GM19239 (cell line): ENCODE data around the gene APBA1.
"Not testable (repeated sequence)": the region's sequence is repeated elsewhere in the genome, so short reads cannot be mapped to it uniquely, and the experiment has no call there.

Experiments
- DNase-seq: peaks from one replicate; pipeline ENCODE4 v3.0.0; 2011; ENCODE audit warnings: low spot score; ENCODE audit not compliant: insufficient read length
- FAIRE-seq: peaks from 2 replicates; lab custom pipeline; 2011; peaks lifted over from hg19 to GRCh38; lab: Jason Lieb, UNC

APBA1 gene

DNA sequence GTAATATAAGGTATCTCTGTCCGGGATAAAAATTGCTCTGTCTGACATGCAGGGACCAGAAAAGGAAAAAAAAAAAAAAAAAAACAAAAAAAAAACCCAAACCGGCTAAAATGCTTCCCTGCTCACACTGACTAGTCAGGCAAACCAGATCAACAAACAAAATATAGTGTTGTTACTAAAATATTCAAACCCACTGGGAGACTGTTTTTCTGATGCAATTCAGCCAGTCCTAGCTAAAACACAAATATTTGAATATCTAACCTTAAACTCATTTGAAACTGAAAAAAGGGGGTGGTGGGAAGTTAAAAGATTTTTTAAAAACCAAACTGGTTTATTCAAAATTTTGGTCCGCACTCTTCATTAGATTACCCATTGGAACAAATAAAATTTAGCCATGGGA lies 61.0 kb downstream of the APBA1 start:
- DNase-seq (no peak), FAIRE-seq (no peak)

DNA sequence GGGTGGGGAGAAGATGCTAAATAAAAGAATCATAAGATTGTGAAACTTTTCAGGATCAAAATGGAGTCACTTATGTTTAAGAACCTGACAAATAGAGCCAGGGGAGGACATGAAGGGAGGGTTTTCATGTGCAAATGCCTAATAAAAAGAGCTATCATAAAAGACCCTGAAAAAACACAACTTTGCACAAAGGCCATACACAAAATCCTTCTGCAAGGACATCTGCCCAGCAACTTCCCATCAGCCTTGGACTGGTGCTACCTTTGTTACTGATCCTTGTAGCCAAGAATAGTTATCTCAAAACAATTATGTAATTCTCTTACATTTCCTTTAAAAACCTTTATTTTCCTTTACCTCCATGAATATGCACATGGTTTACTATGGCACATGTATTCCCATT lies 63.0 kb downstream of the APBA1 start:
- no peak for FAIRE-seq
- DNase-seq, result no peak

DNA sequence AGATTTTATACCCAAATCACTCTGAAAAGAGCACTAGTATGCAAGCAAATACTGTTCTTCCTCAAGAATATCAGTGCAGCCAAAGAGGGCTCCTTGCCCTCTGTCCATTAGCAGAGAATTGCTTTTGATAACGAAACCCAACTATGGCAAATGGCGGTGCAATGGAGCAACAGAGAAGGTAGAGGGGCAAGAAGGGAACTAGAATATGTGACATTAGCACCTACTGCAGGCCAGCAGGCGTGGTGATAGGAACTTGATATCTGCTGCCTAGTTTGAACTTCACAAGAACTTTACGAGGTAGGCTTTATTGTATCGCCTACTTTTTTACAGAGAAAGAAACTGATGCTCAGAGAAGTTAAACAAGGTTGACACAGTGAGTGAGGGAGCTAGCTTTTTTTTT lies 66.1 kb downstream of the APBA1 start:
- FAIRE-seq (no peak), DNase-seq (no peak)

- DNase-seq, result no peak
- FAIRE-seq, result no peak
Measured at GRCh38 chr9:69605406-69605805, 66.8 kb downstream of the APBA1 start.

DNA sequence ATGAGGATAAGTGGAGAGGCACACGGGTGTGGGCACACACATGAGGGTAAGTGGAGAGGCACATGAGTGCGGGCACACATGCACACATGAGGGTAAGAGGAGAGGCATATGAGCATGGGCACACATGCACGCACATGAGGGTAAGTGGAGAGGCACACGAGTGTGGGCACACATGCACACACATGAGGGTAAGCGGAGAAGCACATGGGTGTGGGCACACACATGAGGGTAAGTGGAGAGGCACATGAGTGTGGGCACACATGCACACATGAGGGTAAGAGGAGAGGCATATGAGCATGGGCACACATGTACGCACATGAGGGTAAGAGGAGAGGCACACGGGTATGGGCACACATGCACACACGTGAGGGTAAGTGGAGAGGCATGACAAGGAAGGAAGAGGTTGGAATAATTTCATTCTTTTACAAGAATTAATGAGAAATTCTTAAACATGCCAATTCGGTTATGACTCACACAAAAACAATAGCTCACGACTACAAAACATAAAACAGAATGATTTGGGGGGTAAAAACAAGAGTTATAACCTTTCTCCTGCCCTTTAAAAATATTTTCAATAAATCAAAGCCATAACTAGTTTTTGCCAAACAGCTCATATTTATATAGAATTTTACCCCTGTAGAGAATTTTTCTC lies 67.5 kb downstream of the APBA1 start:
- no peak for FAIRE-seq
- DNase-seq, result no peak

- DNase-seq (no peak), FAIRE-seq (no peak)
Measured at GRCh38 chr9:69603656-69604055, 68.5 kb downstream of the APBA1 start.

- FAIRE-seq (no peak), DNase-seq (no peak)
Measured at GRCh38 chr9:69602773-69603172, 69.4 kb downstream of the APBA1 start.

- DNase-seq, result no peak
- FAIRE-seq, result no peak
Measured at GRCh38 chr9:69601698-69602097, 70.5 kb downstream of the APBA1 start.

DNA sequence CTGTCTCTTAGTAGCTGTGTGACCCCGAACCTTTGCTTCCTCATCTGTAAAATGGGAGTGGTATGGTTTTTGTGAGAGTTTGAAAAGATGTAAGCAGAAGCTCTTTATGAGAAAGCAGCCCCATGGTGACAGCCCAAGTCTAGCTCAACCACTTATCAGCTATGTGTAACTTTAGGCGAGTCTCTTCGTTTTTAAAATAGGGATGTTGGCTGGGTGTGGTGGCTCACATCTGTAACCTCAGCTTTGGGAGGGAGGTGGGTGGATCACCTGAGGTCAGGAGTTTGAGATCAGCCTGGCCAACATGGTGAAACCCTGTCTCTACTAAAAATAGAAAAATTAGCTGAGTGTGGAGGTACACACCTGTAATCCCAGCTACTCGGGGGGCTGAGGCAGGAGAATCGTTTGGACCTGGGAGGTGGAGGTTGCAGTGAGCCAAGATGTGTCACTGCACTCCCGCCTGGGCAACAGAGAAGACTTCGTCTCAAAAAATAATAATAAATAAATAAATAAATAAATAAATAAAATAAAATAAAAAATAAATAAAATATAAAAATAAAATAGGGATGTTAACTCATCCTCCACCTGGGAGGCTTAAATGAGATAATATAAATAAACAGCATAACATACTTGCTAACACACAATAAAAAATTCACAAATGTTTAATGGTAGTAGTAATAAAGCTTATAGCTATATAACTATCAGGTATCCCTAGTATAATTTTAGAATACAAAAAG lies 71.7 kb downstream of the APBA1 start:
- FAIRE-seq (no peak), DNase-seq (no peak)

GRCh38 chr9:69599232-69599971 lies 72.8 kb downstream of the APBA1 start:
- no peak for FAIRE-seq
- no peak for DNase-seq

DNA sequence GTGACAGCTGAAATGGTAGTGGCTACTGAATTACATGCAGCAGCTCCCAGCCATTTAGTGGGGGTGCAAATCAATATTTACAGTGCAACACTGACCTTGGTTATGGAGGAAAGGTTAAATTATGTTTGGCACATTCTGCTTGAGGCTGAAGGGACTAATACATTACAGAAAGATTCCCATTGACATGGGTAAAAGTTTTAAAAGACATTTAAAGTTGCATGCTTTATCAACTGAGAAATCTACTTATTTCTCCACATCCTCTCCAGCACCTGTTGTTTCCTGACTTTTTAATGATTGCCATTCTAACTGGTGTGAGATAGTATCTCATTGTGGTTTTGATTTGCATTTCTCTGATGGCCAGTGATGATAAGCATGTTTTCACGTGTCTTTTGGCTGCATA lies 75.3 kb downstream of the APBA1 start:
- not testable (repeated sequence) for DNase-seq, FAIRE-seq

GRCh38 chr9:69594180-69594579 lies 78.0 kb downstream of the APBA1 start:
- no peak for FAIRE-seq
- DNase-seq, result no peak

- no peak for DNase-seq
- no peak for FAIRE-seq
Measured at GRCh38 chr9:69593756-69594155, 78.4 kb downstream of the APBA1 start.

DNA sequence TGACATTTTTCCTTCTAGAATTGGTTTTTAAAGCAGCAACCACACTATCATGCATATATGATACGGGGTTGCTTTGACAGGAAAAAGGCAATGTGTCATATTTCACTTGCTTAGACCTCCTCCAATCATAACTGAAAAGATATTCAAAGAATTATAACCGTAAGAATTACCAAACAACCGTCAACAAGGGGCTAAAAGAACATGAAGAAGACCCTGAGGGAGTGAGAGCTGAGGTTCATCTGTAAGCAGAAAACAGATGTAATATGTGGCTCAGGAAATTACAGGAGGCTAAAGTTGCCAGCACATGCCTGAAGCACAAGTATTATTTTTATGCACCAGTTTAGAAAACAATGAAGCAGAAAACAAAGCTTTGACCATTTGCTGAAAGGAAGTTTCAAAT lies 78.9 kb downstream of the APBA1 start:
- DNase-seq, result no peak
- no peak for FAIRE-seq

DNA sequence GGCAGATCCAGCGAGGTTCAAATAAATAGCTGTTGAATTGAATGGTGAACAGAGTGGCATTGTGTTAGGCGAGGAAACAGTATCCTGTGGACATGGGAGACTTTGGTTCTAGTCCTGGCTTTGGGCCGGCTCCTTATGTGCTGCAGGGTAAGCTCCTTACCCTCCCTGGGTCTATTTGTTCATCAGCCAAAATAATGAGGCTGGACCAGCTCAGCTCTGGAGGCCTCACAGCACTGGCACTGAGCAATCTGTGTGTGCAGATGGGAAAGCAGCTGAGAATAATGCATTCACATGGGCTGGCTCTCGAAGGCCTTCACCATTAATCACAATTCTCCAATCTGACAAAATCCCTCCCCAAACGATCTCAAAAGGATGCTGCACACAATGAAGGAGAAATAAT lies 81.9 kb downstream of the APBA1 start:
- no peak for DNase-seq
- FAIRE-seq, result no peak

- FAIRE-seq, result no peak
- no peak for DNase-seq
Measured at GRCh38 chr9:69589156-69589555, 83.0 kb downstream of the APBA1 start.

DNA sequence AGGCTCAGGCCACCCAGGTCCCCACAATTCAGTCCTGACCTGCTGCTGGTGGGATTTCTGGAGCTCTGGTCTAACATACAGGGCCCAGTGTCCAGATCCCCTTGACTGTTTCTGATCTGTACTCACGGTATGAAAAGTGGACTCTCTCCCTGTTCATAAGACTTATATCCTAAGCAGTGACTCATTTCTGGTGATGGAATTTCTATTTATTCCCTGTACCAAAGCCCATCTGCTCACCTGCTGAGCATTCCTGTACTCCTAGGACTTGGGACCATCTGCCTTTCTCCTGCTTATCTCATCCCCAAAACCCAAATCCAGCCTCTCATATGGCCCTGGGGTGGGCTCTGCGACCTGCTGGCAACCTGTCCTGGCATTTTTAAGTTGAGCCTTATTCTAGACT lies 86.6 kb downstream of the APBA1 start:
- no peak for FAIRE-seq
- DNase-seq, result no peak

DNA sequence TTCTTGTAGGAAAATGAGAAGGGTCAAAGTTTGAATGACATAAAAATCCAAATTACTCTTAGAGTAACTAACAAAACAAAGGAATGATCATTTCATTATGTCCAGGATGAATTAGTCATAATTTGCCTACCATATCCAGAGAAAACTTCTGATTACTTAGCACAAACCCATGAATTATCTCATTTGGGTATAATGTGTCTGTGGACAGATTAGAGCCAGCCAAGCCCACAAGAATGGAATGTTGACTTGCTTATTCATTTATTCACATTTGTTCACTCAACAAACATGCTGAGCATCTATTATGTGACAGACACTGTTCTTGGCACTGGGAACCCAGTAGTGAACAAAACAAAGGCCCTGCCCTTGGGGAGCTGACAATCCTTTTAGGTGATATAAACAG lies 87.4 kb downstream of the APBA1 start:
- DNase-seq, result no peak
- FAIRE-seq, result no peak

DNA sequence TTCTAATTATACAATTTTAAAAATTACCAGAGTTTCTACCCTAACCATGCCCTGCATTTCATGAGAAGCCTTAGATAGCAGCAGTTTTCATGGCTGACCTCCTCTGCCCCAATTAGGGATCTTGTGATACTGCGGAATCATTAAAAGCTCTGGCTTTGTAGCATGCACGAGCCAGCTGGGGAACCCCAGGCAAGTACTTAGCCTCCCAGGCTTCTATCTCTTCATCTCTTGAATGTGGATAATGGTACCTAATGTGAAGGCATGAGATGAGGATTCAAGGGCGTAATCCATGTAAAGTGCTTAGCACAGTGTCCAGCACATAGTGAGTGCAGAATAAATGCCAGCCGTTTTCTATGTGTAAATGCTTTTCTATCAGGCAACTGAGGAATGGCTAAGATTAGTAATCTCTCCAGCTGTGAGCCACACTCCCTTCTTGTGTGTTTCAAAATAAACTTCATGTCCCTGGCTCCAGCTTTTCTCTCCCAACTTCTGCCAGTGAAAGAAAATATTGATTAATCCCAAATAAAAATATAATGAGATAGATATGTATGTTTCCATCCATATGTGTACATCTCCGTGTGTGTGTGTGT lies 88.4 kb downstream of the APBA1 start:
- FAIRE-seq (no peak), DNase-seq (no peak)

- DNase-seq (no peak), FAIRE-seq (no peak)
Measured at GRCh38 chr9:69582544-69583297, 89.5 kb downstream of the APBA1 start.
